A549 (cell line): ENCODE data around the gene PTH2. TPM values are rescaled to one million over a fixed set of nuclear protein-coding genes. Genes with fewer than 3 reads are reported as not detected.

Source experiments
- ATAC-seq, 2 experiments: fragments of 200-7000 bp in 1 of 2; fragments of >200 bp in 1 of 2; cut with Nextera tagmentation in 1 of 2; cut with Tn5 transposase in 1 of 2; 3 replicates each; pipeline versions ENCODE4 v1.8.0 to v1.9.1; 2018 to 2020; ENCODE audit warnings: mild to moderate bottlenecking in 1 of 2, moderate library complexity in 1 of 2
- CTCF ChIA-PET: fragments of 300-600 bp; sonication (Branson Sonifier 250); formaldehyde crosslinking; extraction: SDS; loops from one replicate; lab custom pipeline; 2021; ENCODE audit warnings: antibody characterized with exemption, inconsistent platforms; lab: Yijun Ruan, JAX
- POLR2A ChIA-PET: fragments of 350-600 bp; formaldehyde crosslinking; extraction: SDS; loops from one replicate; lab custom pipeline; 2021; ENCODE audit warnings: antibody characterized with exemption, inconsistent platforms; lab: Yijun Ruan, JAX
- DNase-seq, 2 experiments: peaks; one replicate each; pipeline versions ENCODE4 v3.0.0 to v3.0.0-alpha.2; 2011 to 2016; ENCODE audit warnings: low read depth in 1 of 2, low spot score in 1 of 2
- FAIRE-seq: peaks from 2 replicates; lab custom pipeline; 2011; peaks lifted over from hg19 to GRCh38; lab: Jason Lieb, UNC
- H3K27ac ChIP-seq, 2 experiments: fragments of >200 bp; sonication (Bioruptor Twin); formaldehyde crosslinking; 3 replicates each; pipeline ENCODE4 v1.5.1; 2016 to 2017
- H3K4me1 ChIP-seq: fragments of >200 bp; sonication (Bioruptor Twin); formaldehyde crosslinking; 3 replicates; pipeline ENCODE4 v1.6.1; 2016
- H3K4me2 ChIP-seq: fragments of >200 bp; sonication (Bioruptor Twin); formaldehyde crosslinking; 3 replicates; pipeline ENCODE4 v1.6.1; 2016
- H3K4me3 ChIP-seq: fragments of >200 bp; sonication (Bioruptor Twin); formaldehyde crosslinking; 3 replicates; pipeline ENCODE4 v1.5.1; 2016
- H3K9me3 ChIP-seq: fragments of >200 bp; sonication (Bioruptor Twin); formaldehyde crosslinking; 3 replicates; pipeline ENCODE4 v1.6.1; 2016
- BHLHE40 ChIP-seq: IDR thresholded peaks from 2 replicates; pipeline ENCODE4 v1.6.1; 2012; ENCODE audit warnings: low read depth, low read length, inconsistent platforms
- CBX8 ChIP-seq: fragments of 200-600 bp; sonication (generic); IDR thresholded peaks from 2 replicates; pipeline ENCODE4 v1.6.1; 2016
- CEBPB ChIP-seq, 2 experiments: fragments of >200 bp in 1 of 2; sonication (Bioruptor Twin) in 1 of 2; formaldehyde crosslinking in 1 of 2; IDR thresholded peaks; 2 replicates each; pipeline ENCODE4 v1.6.1; 2012 to 2016
- FOXS1 ChIP-seq: fragments of 250-450 bp; sonication (Bioruptor Pico); IDR thresholded peaks from 2 replicates; pipeline ENCODE4 v1.5.0; 2020; ENCODE audit warnings: mild to moderate bottlenecking, moderate library complexity
- HDAC2 ChIP-seq: fragments of 200-600 bp; sonication (generic); IDR thresholded peaks from 2 replicates; pipeline ENCODE4 v1.6.1; 2016
- HOXB5 ChIP-seq: fragments of 250-450 bp; sonication (Bioruptor Pico); IDR thresholded peaks from 2 replicates; pipeline ENCODE4 v1.5.0; 2020; ENCODE audit warnings: mild to moderate bottlenecking, moderate library complexity
- JUN ChIP-seq, 2 experiments: fragments of >200 bp; sonication (Bioruptor Twin); formaldehyde crosslinking; IDR thresholded peaks; 2 replicates in 1 of 2; 3 replicates in 1 of 2; pipeline ENCODE4 v1.6.1; 2016 to 2017
- JUNB ChIP-seq: fragments of >200 bp; sonication (Bioruptor Twin); formaldehyde crosslinking; IDR thresholded peaks from 2 replicates; pipeline ENCODE4 v1.6.1; 2016
- MAFK ChIP-seq: fragments of 450-650 bp; IDR thresholded peaks from 2 replicates; pipeline ENCODE4 v1.6.1; 2014; ENCODE audit not compliant: partially characterized antibody
- MAZ ChIP-seq: fragments of 150-350 bp; IDR thresholded peaks from 2 replicates; pipeline ENCODE4 v1.6.1; 2014; ENCODE audit warnings: antibody characterized with exemption, low read depth, low read length, borderline replicate concordance
- MYC ChIP-seq: IDR thresholded peaks from 2 replicates; pipeline ENCODE4 v1.6.1; 2012; ENCODE audit warnings: mild to moderate bottlenecking, inconsistent platforms, low read length, improper control_type of control experiment, borderline replicate concordance
- RARB ChIP-seq: fragments of 250-450 bp; sonication (Bioruptor Pico); IDR thresholded peaks from 2 replicates; pipeline ENCODE4 v1.8.0; 2021; ENCODE audit warnings: mild to moderate bottlenecking, moderate library complexity
- RNF2 ChIP-seq: fragments of 200-600 bp; sonication (generic); IDR thresholded peaks from 2 replicates; pipeline ENCODE4 v1.6.1; 2016; ENCODE audit warnings: low read depth, mild to moderate bottlenecking, antibody characterized with exemption, moderate library complexity, borderline replicate concordance
- SREBF2 ChIP-seq: fragments of 450-650 bp; IDR thresholded peaks from 2 replicates; pipeline ENCODE4 v1.6.1; 2014; ENCODE audit warnings: mild to moderate bottlenecking, moderate library complexity
- TFCP2L1 ChIP-seq: fragments of 250-450 bp; sonication (Bioruptor Pico); IDR thresholded peaks from 2 replicates; pipeline ENCODE4 v1.5.0; 2021; ENCODE audit warnings: mild to moderate bottlenecking
- ZSCAN20 ChIP-seq: fragments of 250-450 bp; sonication (Bioruptor Pico); IDR thresholded peaks from 2 replicates; pipeline ENCODE4 v1.8.0; 2022; ENCODE audit warnings: mild to moderate bottlenecking, moderate library complexity
- WGBS: methylation state at CpG from one replicate; pipeline ENCODE4 v1.1.6; 2017; ENCODE audit errors: missing lambda C conversion rate; 5-methylcytosine and 5-hydroxymethylcytosine counted together
- polyA plus RNA-seq, 4 experiments: library from polyadenylated mRNA; depleted of rRNA in 3 of 4; stranded (reverse); fragments of >200 nt; fragmentation: RNase III in 1 of 4; extraction: RNeasy Plus Mini Kit Qiagen cat#74134 plus additional on column Dnase treatment in 1 of 4; gene quantifications; 2 replicates in 3 of 4; 3 replicates in 1 of 4; pipeline ENCODE4 v1.2.3, GENCODE V29; 2011 to 2017
- TF ChIP-seq, protein P1 (sequence below): fragments of >200 bp; sonication (Bioruptor Twin); formaldehyde crosslinking; IDR thresholded peaks from 3 replicates; pipeline ENCODE4 v1.6.1; 2016
- TF ChIP-seq, protein P2 (sequence below): fragments of 250-450 bp; sonication (Bioruptor Pico); IDR thresholded peaks from 2 replicates; pipeline ENCODE4 v1.5.0; 2021; ENCODE audit warnings: mild to moderate bottlenecking, moderate library complexity, borderline replicate concordance
- TF ChIP-seq, protein P3 (sequence below): fragments of 150-350 bp; IDR thresholded peaks from 2 replicates; pipeline ENCODE4 v1.6.1; 2014; ENCODE audit warnings: low read depth, mild to moderate bottlenecking, low read length
- TF ChIP-seq, protein P4 (sequence below): fragments of >200 bp; sonication (Bioruptor Twin); formaldehyde crosslinking; IDR thresholded peaks from 2 replicates; pipeline ENCODE4 v1.6.1; 2016

The PTH2 gene
- polyA plus RNA-seq, 2 of the 4 experiments (the other 2 are of a cell fraction): not detected

DNA sequence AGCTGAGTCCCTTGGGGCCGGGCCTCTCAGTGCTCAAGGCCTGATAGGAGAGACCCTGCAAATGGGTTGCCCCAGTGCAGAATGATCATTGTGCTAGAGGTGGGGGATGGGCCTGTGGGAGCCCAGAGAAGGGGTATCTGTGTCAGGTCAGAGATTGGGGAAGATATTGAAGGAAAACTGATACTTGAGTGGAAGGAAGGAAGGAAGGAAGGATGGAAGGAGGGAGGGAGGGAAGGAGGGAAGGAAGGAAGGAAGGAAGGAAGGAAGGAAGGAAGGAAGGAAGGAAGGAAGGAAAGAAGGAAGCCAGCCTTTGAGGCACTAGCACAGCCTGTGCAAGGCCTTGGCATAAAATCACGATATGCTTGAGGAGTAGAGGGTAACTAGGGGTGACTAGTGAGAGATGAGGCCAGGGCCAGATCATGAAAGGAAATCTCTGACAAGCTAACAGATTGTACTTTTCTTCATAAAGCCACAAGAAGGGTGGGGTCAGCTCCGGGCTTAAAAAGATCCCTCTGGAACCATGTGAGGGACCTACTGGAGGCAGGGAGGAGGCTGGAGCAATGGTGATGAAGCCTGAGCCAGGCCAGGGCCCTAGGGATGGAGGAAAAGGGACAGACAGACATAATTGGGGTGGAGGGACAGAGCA, 11.4 kb downstream of the PTH2 start:
- Histone ChIP-seq H3K4me3 (no peak overlapping the region), H3K9me3 (no peaks in the 10 kb centered on the region), H3K4me1 (no peaks in the 10 kb centered on the region), H3K4me2 (no peak overlapping the region)
- DNase-seq (no peak), FAIRE-seq (no peak), ATAC-seq (no peak)
- 49% methylated on average over 3 of the region's 3 CpGs for whole genome bisulfite sequencing
- POLR2A ChIA-PET: interaction anchor here (1.3 to 1.4 kb wide), 2 partner anchors 10 to 42 kb away, joined by 3 to 4 read pairs; no protein-coding TSS in a partner anchor
- TF ChIP-seq SREBF2 (no peak), JUNB (no peak), JUN (IDR thresholded peaks at IDR 0.05) (no peak), FOXS1 (no peak), HDAC2 (no peak), TFCP2L1 (CRISPR knock-in tag) (no peak), MAZ (no peak), RARB (CRISPR knock-in tag) (no peak), MYC (no peak), CBX8 (no peak), ZSCAN20 (CRISPR knock-in tag) (no peak), MAFK (no peak), HOXB5 (CRISPR knock-in tag) (no peak), RNF2 (no peak)
- TF ChIP-seq, protein P1, sequence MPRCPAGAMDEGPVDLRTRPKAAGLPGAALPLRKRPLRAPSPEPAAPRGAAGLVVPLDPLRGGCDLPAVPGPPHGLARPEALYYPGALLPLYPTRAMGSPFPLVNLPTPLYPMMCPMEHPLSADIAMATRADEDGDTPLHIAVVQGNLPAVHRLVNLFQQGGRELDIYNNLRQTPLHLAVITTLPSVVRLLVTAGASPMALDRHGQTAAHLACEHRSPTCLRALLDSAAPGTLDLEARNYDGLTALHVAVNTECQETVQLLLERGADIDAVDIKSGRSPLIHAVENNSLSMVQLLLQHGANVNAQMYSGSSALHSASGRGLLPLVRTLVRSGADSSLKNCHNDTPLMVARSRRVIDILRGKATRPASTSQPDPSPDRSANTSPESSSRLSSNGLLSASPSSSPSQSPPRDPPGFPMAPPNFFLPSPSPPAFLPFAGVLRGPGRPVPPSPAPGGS: no peak
- TF ChIP-seq, protein P2, sequence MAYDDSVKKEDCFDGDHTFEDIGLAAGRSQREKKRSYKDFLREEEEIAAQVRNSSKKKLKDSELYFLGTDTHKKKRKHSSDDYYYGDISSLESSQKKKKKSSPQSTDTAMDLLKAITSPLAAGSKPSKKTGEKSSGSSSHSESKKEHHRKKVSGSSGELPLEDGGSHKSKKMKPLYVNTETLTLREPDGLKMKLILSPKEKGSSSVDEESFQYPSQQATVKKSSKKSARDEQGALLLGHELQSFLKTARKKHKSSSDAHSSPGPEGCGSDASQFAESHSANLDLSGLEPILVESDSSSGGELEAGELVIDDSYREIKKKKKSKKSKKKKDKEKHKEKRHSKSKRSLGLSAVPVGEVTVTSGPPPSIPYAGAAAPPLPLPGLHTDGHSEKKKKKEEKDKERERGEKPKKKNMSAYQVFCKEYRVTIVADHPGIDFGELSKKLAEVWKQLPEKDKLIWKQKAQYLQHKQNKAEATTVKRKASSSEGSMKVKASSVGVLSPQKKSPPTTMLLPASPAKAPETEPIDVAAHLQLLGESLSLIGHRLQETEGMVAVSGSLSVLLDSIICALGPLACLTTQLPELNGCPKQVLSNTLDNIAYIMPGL (CRISPR knock-in tag): no peak
- TF ChIP-seq, protein P3, sequence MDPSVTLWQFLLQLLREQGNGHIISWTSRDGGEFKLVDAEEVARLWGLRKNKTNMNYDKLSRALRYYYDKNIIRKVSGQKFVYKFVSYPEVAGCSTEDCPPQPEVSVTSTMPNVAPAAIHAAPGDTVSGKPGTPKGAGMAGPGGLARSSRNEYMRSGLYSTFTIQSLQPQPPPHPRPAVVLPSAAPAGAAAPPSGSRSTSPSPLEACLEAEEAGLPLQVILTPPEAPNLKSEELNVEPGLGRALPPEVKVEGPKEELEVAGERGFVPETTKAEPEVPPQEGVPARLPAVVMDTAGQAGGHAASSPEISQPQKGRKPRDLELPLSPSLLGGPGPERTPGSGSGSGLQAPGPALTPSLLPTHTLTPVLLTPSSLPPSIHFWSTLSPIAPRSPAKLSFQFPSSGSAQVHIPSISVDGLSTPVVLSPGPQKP: no peak
- TF ChIP-seq, protein P4, sequence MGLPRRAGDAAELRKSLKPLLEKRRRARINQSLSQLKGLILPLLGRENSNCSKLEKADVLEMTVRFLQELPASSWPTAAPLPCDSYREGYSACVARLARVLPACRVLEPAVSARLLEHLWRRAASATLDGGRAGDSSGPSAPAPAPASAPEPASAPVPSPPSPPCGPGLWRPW: no peak
- TF ChIP-seq, all 56 proteins: peak for 0
- no peak overlapping the region for H3K27ac ChIP-seq
- CTCF ChIA-PET: interaction anchor here (0.6 to 6.8 kb wide), 9 partner anchors 8 to 393 kb away, joined by 3 to 58 read pairs (median 3); partner anchors contain the start of gene GFY

DNA sequence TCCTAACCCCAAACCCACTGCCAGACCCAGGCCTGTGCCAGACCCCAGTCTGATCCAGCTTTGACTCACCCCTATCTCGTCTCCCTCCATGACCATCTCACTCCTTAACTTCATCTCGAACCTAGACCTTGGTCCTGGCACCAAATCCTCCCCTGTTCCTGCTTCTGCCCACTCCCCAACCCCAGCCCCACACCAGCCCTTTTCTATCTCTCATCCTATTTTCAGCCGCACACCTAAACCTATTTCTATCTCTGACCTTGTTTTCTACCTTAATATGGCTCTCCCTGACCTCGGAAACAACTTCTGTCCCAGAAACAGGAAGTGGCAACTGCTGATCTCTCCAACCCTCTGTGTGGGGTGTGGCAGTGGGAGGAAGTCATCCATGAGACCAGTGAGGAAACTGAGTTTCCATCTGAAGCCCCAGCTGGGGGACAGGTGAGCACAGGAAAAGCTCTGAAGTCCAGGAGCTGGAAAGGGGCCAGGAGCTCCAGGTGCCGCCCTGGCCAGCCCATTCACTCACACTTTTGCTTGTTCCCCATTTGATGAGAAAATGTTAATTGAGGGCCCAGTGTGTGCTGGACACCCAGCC, 13.7 kb downstream of the PTH2 start:
- Histone ChIP-seq H3K4me1 (no peaks in the 10 kb centered on the region), H3K27ac (no peak overlapping the region), H3K9me3 (no peaks in the 10 kb centered on the region), H3K4me2 (no peak overlapping the region), H3K4me3 (no peak overlapping the region)
- WGBS: 88% methylated on average over 5 of the region's 5 CpGs
- DNase-seq: no peak
- CTCF ChIA-PET: interaction anchor here (0.8 to 6.8 kb wide), 9 partner anchors 8 to 312 kb away, joined by 3 to 58 read pairs (median 3); partner anchors contain the start of gene PTH2
- no peak for ATAC-seq
- TF ChIP-seq, protein P1: no peak
- TF ChIP-seq, protein P4: no peak
- no peak for TF ChIP-seq CEBPB (IDR thresholded peaks at IDR 0.05)
- no peak for TF ChIP-seq BHLHE40
- TF ChIP-seq ZSCAN20 (CRISPR knock-in tag): no peak
- no peak for FAIRE-seq
- POLR2A ChIA-PET: no interaction called here
